NB4 (cell line): ENCODE data around the gene HPCAL4.

Experiments used
- CTCF ChIP-seq: IDR thresholded peaks from one replicate; pipeline ENCODE4 v1.5.1; 2012; ENCODE audit warnings: low read depth, low read length
- MAX ChIP-seq: IDR thresholded peaks from 2 replicates; pipeline ENCODE4 v1.6.1; 2011; ENCODE audit warnings: low read depth, low read length
- POLR2A ChIP-seq: IDR thresholded peaks from 2 replicates; pipeline ENCODE4 v1.6.1; 2011; ENCODE audit warnings: mild to moderate bottlenecking; ENCODE audit not compliant: insufficient read length; ENCODE audit errors: extremely low read depth

GRCh38 chr1:39666772-39667171 is 24.5 kb downstream of the HPCAL4 start:
- no peak for TF ChIP-seq CTCF
- TF ChIP-seq POLR2A = no peak
- no peak for TF ChIP-seq MAX
